ENCODE results near the gene ANKRD6. TPM values are rescaled to one million over a fixed set of nuclear protein-coding genes. Genes with fewer than 3 reads are reported as not detected.

Gene ANKRD6
- total RNA-seq, 1 experiment from 2014 or later, result 5.6 TPM

DNA sequence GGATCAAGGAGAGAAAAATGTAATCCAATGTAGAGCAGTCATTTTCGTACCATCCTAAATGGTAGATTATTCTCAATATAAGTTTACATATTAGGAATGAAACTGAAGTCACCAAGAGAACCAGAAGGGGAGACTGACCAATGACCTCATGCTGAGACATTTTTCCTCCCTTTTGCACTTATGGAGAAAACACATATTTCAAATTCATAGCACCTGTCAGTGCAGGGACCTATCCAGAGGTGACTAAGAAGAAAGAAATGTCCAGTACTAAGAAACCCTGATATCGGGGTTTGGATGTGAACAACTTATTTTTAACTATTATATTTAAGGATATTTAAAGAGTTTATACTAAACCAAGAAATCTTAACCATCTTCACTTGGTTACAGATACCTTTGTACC is 222.2 kb downstream of the ANKRD6 start:
- H2AK5ac ChIP-seq (ENCODE audit: insufficient read length, low read length), result no peak overlapping the region
- H3K23ac ChIP-seq (ENCODE audit: insufficient read length, low read depth, low read length), result no peak overlapping the region
- no peaks in the 10 kb centered on the region for H3K79me1 ChIP-seq (ENCODE audit: insufficient read depth, low read depth, low read length, poor library complexity, severe bottlenecking)
- H3K27ac ChIP-seq (ENCODE audit: insufficient read length, low read depth, low read length), result no peak overlapping the region
- no peak overlapping the region for H2AFZ ChIP-seq (ENCODE audit: low read length)
- no peaks in the 10 kb centered on the region for H3K79me2 ChIP-seq (ENCODE audit: insufficient read depth, low read length)
- H4K5ac ChIP-seq (ENCODE audit: insufficient read length, low read depth, low read length), result no peak overlapping the region
- H2BK120ac ChIP-seq (ENCODE audit: low read depth, low read length, poor library complexity, severe bottlenecking), result no peak overlapping the region
- H3K4ac ChIP-seq (ENCODE audit: low read depth, low read length), result no peak overlapping the region
- H3K14ac ChIP-seq (ENCODE audit: insufficient read depth, low read length), result no peak overlapping the region
- H3K9me3 ChIP-seq (ENCODE audit: control insufficient read depth, low read depth, low read length), result no peaks in the 10 kb centered on the region
- H3K9ac ChIP-seq (ENCODE audit: extremely low read depth, insufficient read length, low read length), result no peak overlapping the region
- H3K4me2 ChIP-seq (ENCODE audit: insufficient read depth, insufficient read length, low read length), result no peak overlapping the region
- no peaks in the 10 kb centered on the region for H4K20me1 ChIP-seq (ENCODE audit: control insufficient read depth, insufficient read depth, insufficient read length)
- no peak overlapping the region for H3K18ac ChIP-seq (ENCODE audit: insufficient read length, low read depth, low read length)
- no peaks in the 10 kb centered on the region for H3K4me1 Mint-ChIP-seq
- no peak overlapping the region for H4K91ac ChIP-seq (ENCODE audit: insufficient read length, low read depth, low read length)
- no peak overlapping the region for H3T11ph ChIP-seq (ENCODE audit: low read length)
- no peaks in the 10 kb centered on the region for H3K27me3 Mint-ChIP-seq (ENCODE audit: low read depth)
- DNase-seq, result no peak
- H2BK20ac ChIP-seq (ENCODE audit: low read depth, low read length, poor library complexity, severe bottlenecking), result no peak overlapping the region
- no peak overlapping the region for H3K27ac Mint-ChIP-seq
- TF ChIP-seq, protein P1, sequence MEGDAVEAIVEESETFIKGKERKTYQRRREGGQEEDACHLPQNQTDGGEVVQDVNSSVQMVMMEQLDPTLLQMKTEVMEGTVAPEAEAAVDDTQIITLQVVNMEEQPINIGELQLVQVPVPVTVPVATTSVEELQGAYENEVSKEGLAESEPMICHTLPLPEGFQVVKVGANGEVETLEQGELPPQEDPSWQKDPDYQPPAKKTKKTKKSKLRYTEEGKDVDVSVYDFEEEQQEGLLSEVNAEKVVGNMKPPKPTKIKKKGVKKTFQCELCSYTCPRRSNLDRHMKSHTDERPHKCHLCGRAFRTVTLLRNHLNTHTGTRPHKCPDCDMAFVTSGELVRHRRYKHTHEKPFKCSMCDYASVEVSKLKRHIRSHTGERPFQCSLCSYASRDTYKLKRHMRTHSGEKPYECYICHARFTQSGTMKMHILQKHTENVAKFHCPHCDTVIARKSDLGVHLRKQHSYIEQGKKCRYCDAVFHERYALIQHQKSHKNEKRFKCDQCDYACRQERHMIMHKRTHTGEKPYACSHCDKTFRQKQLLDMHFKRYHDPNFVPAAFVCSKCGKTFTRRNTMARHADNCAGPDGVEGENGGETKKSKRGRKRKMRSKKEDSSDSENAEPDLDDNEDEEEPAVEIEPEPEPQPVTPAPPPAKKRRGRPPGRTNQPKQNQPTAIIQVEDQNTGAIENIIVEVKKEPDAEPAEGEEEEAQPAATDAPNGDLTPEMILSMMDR (conservative IDR thresholded peaks at IDR 0.05), result no peak
- H2BK15ac ChIP-seq (ENCODE audit: low read depth, low read length), result no peak overlapping the region
- no peaks in the 10 kb centered on the region for H3K9me3 Mint-ChIP-seq
- no peak overlapping the region for H3K56ac ChIP-seq (ENCODE audit: insufficient read length, low read depth, low read length)
- H3K4me3 Mint-ChIP-seq, result no peak overlapping the region
- no peaks in the 10 kb centered on the region for H3K4me1 ChIP-seq (ENCODE audit: insufficient read depth, low read length)
- H2BK12ac ChIP-seq (ENCODE audit: insufficient read length, low read depth, low read length), result no peak overlapping the region
- H3K23me2 ChIP-seq (ENCODE audit: insufficient read length, low read depth, low read length, poor library complexity, severe bottlenecking), result no peaks in the 10 kb centered on the region
- H2BK5ac ChIP-seq (ENCODE audit: insufficient read length, low read length), result no peak overlapping the region
- no peak overlapping the region for H4K8ac ChIP-seq (replicated peaks; ENCODE audit: insufficient read length, low read depth, low read length)
- WGBS (ENCODE audit: extremely low coverage, insufficient read length, low lambda C conversion rate), result no CpG with 5 or more reads among the region's 2 CpGs
- no peaks in the 10 kb centered on the region for H3K27me3 ChIP-seq (ENCODE audit: insufficient read depth, low read length)
- peaks cover 65 to 92% (median 76%) of the 10 kb centered on the region in 3 experiments for H3K36me3 Mint-ChIP-seq (ENCODE audit: insufficient read depth in 1 of 3, low read depth in 3 of 3)
